Esophagus squamous epithelium (tissue), 4 donors: ENCODE data around the gene MAGI1.

Experiments used
- CTCF ChIP-seq, 6 experiments: fragments of 450-650 bp in 4 of 6; fragments of 200-600 bp in 2 of 6; sonication (generic) in 2 of 6; IDR thresholded peaks; one replicate each; pipeline ENCODE4 v1.5.1; 2016 to 2019; ENCODE audit warnings: antibody characterized with exemption in 6 of 6, mild to moderate bottlenecking in 4 of 6, moderate library complexity in 4 of 6
- POLR2A ChIP-seq, 4 donors: fragments of 450-650 bp; IDR thresholded peaks; one replicate each; pipeline ENCODE4 v1.6.1; 2017; ENCODE audit warnings: antibody characterized with exemption in 4 of 4, mild to moderate bottlenecking in 4 of 4, moderate library complexity in 3 of 4

- TF ChIP-seq CTCF (IDR thresholded peaks at IDR 0.05), result no peak
- TF ChIP-seq POLR2A (IDR thresholded peaks at IDR 0.05), result no peak
These were observed 627.4 kb downstream of the MAGI1 start for GRCh38 chr3:65411367-65411766.
